Right hindlimb (tissue), 1 donor: Measurements from ENCODE around the gene ZBTB7B.
A peak's percentile ranks its signal among the peaks of the same experiment; 100 is the strongest.

ENCODE experiments used
- DNase-seq: peaks from one replicate; pipeline ENCODE4 v3.0.0-alpha.2; 2018

Gene ZBTB7B

GRCh38 chr1:154989195-154989860, 13.3 kb upstream of the ZBTB7B start:
- DNase-seq: no peak

DNA sequence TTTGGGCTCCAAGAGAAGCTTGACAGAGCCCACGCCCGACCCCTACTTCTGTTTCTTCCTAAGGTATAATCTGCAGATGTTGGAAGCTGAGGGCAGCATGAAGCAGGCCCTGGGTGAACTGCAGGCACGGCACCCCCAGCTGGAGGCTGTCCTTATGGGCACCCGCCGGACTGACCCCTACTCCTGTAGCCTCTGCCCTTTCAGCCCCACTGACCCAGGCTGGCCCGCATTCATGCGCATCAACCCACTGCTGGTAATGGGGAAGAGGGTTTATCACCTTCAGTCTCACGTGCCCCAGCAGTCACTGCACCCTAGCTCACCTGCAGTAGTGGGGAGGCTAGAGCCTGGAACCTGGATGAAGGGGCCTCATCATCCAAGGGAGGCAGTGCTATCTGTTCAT, 12.3 kb upstream of the ZBTB7B start:
- DNase-seq: no peak

DNA sequence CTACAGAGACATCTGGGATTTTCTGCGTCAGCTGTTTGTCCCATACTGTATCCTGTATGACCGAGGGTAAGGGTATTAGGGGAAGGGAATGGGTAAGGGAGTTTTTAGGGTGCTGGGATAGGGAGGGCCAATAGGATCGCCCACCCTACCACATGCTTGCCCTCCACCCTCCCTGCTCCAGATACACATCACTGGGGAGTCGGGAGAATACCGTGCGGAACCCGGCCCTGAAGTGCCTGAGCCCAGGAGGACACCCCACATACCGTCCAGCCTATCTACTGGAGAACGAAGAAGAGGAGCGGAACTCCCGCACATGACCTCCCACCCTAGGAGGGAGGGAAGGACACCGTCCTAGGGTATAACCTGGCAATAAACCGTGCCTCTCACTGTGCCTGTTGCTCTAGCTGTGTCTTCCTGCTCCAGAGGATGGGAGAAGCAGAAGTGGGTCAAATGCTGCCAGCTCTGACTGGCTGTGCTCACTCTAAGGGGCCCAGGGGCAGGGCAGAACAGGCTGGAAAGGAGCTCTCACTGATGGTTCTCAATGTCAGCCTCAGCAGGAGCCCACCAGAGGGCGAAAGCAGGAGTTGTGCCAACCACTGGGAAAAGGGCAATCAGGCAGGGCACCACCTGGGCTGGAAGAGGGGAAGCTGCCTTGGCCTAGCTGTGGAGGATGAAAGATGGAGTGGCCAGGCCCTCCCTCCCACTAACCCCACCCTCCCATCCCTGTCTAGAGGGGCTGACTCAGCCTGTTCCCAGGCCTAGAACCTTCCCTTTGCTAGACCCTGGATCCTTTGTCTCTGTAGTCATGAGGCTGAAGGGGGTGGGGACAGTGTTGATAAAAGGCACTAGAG, 9.7 kb upstream of the ZBTB7B start:
- peak; percentile 21 for DNase-seq

- peak; percentile 16 for DNase-seq
Measured at GRCh38 chr1:154993572-154994268, 8.9 kb upstream of the ZBTB7B start, which contains the start of gene LENEP. Gene LENEP (plus strand): TSS chr1:154993586. CDS start chr1:154993608, 22 bp downstream.

DNA sequence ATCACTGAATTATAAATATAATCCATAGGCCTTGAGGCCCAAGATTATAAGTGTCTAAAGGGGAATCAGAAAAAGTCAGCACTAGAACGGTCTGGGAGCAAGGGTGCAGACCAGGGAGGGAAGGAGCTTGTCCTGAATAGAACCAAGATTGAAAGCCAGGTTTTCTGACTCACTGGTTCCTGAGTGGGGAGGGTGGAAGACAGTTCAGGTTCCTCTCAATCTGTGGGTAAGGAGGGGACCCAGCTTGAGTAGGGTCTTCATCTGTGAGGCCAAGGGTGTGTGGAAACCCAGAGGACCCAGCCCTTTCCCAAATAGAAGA, 8.4 kb upstream of the ZBTB7B start:
- no peak for DNase-seq

- DNase-seq: no peak
Measured at GRCh38 chr1:154994591-154994990, 8.0 kb upstream of the ZBTB7B start.

DNA sequence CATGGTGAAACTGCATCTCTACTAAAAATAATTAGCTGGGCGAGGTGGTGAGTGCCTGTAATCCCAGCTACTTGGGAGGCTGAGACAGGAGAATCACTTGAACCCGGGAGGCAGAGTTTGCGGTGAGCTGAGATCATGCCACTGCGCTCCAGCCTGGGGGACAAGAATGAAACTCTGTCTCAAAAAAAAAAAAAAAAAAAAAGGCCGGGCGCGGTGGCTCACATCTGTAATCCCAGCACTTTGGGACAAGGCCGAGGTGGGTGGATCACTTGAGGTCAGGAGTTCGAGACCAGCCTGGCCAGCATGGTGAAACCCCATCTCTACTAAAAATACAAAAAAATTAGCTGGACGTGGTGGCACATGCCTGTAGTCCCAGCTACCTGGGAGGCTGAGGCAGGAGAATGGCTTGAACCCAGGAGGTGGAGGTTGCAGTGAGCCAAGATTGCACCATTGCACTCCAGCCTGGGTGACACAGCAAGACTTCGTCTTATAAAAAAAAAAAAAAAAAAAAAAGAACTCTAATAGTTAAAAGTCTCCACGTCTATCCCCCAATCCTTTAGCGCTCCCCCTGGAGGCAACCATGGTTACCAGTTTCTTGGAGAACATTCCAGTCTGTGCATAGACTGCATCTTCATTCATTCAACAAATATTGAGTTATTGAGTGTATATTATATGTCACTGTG, 7.2 kb upstream of the ZBTB7B start:
- peak; percentile 59 for DNase-seq

GRCh38 chr1:154996966-154997701, 5.5 kb upstream of the ZBTB7B start:
- DNase-seq: peak; percentile 18

- DNase-seq: peak; percentile 16
Measured at GRCh38 chr1:154998201-154998780, 4.3 kb upstream of the ZBTB7B start.

DNA sequence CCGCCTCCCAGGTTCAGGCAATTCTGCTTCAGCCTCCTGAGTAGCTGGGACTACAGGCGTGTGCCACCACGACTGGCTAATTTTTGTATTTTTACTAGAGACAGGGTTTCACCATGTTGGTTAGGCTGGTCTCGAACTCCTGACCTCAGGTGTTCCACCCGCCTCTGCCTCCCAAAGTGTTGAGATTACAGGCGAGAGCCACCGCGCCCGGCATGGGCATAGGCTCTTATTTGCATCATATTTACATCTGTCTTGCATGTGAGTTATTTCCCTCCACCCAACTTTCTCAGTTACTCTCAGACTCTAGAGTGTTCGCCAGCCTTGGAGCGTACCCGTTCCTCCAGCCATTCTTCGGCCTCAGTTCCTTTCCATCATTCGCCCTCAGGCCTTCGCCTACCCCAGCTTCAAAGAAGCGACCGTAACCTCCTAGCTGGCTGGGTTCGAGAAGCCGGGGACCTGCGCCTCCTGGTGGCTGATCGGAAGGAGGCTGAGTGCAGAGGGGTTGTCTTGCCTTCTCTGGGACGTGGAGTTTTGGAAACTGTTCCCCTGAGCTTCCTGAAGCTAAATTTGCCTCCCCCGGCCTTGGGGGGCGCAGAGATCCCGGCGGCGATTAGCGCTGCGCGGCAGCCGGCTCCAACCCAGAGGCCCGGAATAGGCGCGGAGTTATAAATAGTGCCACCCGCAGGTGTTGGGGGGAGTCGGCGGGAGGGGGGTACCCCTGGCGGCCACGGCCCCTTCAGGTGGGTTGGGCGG, 3.6 kb upstream of the ZBTB7B start:
- DNase-seq: peak; percentile 84

GRCh38 chr1:154999571-155000410, 2.8 kb upstream of the ZBTB7B start:
- peak; percentile 55 for DNase-seq

GRCh38 chr1:155000411-155000725, 2.2 kb upstream of the ZBTB7B start:
- no peak for DNase-seq

DNA sequence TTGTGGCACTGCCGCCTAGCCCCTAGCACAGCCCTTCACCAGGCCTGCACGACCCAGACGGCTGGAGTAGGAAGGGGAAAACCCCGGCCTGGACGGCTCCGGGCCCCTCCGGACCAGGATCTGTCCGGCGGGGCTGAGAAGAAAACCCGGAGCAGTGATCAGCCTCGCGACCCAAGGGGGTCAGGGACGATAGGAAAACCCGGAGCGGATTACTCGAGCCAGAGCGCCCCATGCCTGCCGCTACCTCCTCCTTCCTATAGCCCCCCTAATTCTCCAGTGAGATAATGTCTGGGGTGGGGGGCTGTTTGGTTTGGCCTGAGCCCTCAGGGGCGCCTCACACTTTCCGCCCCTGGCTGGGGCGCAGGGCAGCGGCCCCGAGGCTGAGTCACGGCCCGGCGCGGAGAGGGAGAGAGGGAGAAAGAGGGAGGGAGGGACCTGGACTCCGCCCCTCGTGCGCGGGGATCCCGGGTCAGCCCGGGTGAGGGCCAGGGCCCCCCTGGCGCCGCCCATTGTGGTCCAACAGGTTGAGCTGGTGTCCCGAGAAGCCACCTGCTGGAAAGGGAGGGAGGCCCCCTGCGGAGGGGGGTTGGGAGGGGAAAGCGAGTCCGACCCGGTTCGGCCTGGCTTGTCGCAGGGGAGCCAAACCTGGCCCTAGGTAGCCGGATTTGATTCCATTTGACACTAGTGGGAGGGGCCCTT, 1.7 kb upstream of the ZBTB7B start:
- DNase-seq: peak; percentile 93

- DNase-seq: no peak
Measured at GRCh38 chr1:155001425-155001674, 1.3 kb upstream of the ZBTB7B start.

GRCh38 chr1:155001675-155002463, 733 bp upstream of the ZBTB7B start:
- DNase-seq: peak; percentile 100

DNA sequence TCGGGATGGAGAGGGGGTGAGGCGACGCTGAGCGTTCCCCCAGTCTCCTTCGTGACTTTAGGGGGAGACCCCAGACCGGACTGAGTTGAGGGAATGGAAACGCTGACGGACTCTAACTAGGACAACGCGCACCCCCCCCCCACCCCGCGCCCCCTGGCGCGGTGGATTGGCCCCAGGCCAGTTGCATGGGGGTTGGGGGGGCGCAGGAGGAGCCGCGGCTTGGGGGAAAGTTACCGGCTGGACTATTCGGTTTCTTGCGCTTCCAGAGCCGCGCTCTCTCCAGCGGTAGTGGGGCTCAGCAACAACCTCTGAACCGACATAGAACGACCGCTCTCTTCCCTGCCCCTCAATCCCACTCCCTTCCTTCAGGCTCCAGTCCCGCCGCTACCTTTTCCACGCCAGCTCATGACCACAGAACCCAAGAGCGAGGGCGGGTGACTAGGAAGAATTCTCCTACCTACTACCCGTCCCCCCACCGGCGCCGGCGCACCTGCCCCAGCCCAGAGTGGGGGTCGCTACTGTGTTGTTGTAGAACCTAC, 694 bp downstream of the ZBTB7B start:
- peak; percentile 65 for DNase-seq

- DNase-seq: peak; percentile 69
Measured at GRCh38 chr1:155003766-155004351, 1.3 kb downstream of the ZBTB7B start.

DNA sequence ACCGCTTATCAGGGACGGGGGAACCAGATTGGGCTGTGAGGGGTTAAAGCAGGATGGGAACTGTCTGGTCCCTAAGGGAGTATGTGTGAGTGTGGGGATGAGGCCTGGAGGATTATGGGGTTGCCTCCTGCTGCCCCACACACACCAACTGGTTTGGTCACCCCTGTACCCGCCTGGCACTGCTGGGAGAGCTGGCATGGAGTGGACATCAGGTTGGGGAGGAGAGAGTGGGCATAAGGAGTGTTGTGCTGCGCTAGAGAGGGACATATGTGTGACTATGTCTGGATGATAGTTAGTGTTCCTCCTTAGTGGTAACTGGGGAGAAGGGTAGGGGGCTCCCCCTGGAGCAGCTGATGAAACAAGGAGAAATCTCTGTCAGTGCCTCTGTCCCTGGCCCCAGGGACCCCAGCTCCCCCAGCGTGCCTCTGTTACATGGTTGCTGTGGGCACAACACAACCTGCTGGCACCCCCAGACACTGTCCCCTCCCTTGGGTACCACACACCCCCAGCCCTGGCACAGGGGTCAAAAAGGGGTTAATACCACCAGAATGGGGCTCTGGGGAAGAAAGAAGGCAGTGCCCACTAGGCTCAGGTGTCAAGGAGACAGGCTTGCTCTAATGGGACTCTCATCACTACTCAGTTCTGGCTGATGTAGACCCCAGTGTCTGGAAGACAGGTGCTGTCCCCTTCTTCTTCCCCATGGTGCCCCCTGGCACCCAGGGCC, 1.9 kb downstream of the ZBTB7B start:
- DNase-seq: no peak
